Gastrocnemius medialis (tissue), 4 donors: ENCODE results near the gene GLI2.

Source experiments
- CTCF ChIP-seq, 5 experiments: fragments of 450-650 bp in 3 of 5; fragments of 200-600 bp in 2 of 5; sonication (generic) in 2 of 5; IDR thresholded peaks in 4 of 5; conservative IDR thresholded peaks in 1 of 5; 1 replicate in 4 of 5; 2 replicates in 1 of 5; pipeline ENCODE4 v1.5.1; 2016 to 2019; ENCODE audit warnings: antibody characterized with exemption in 5 of 5, mild to moderate bottlenecking in 3 of 5, moderate library complexity in 3 of 5
- POLR2A ChIP-seq, 2 donors: fragments of 450-650 bp; IDR thresholded peaks; one replicate each; pipeline ENCODE4 v1.6.1; 2017; ENCODE audit warnings: antibody characterized with exemption in 2 of 2, mild to moderate bottlenecking in 2 of 2, moderate library complexity in 2 of 2

- TF ChIP-seq CTCF (IDR thresholded peaks at IDR 0.05 in 4 of 5, conservative IDR thresholded peaks at IDR 0.05 in 1 of 5): no peak
- TF ChIP-seq POLR2A (IDR thresholded peaks at IDR 0.05): no peak
These were observed 36.1 kb downstream of the GLI2 start for GRCh38 chr2:120771781-120772208.
